IgD-negative memory B cell (primary cell): ENCODE measurements around the gene CISH. TPM values are rescaled to one million over a fixed set of nuclear protein-coding genes. Genes with fewer than 3 reads are reported as not detected.

Experiments
- H3K27ac Mint-ChIP-seq, 3 donors: one replicate each; pipeline ENCODE4 v1.8.0; 2020 to 2022; ENCODE audit warnings: mild to moderate bottlenecking in 3 of 3, mixed read lengths in 3 of 3, moderate library complexity in 1 of 3
- H3K27me3 Mint-ChIP-seq: one replicate; pipeline ENCODE4 v1.8.0; 2021; ENCODE audit warnings: mixed read lengths
- H3K36me3 Mint-ChIP-seq: one replicate; pipeline ENCODE4 v1.8.0; 2020; ENCODE audit warnings: mild to moderate bottlenecking, mixed read lengths
- H3K4me1 Mint-ChIP-seq, 3 donors: one replicate each; pipeline ENCODE4 v1.8.0; 2020 to 2022; ENCODE audit warnings: mixed read lengths in 3 of 3, mild to moderate bottlenecking in 1 of 3
- H3K4me3 Mint-ChIP-seq, 4 donors: one replicate each; pipeline ENCODE4 v1.8.0; 2020 to 2022; ENCODE audit warnings: mild to moderate bottlenecking in 4 of 4, mixed read lengths in 4 of 4, moderate library complexity in 3 of 4
- H3K9me3 Mint-ChIP-seq, 3 donors: one replicate each; pipeline ENCODE4 v1.8.0; 2020 to 2021; ENCODE audit warnings: mixed read lengths in 3 of 3, mild to moderate bottlenecking in 1 of 3
- polyA plus RNA-seq: library from polyadenylated mRNA; unstranded; fragments of 300-500 nt; fragmentation: Illumina TruSeq; gene quantifications from one replicate; pipeline ENCODE4 v1.2.3, GENCODE V29; 2021

The CISH gene
- polyA plus RNA-seq, 1 donor from 2014 or later: 3.1 TPM

GRCh38 chr3:50625231-50626182 is 13.9 kb upstream of the CISH start:
- no peaks in the 10 kb centered on the region for H3K27me3 Mint-ChIP-seq
- no peak overlapping the region for H3K4me3 Mint-ChIP-seq
- peaks cover 7% of the 10 kb centered on the region for H3K36me3 Mint-ChIP-seq
- H3K27ac Mint-ChIP-seq: no peak overlapping the region
- peaks cover 21 to 29% (median 26%) of the 10 kb centered on the region in 3 donors for H3K4me1 Mint-ChIP-seq
- H3K9me3 Mint-ChIP-seq: no peaks in the 10 kb centered on the region

GRCh38 chr3:50624634-50625033 is 13.1 kb upstream of the CISH start:
- Mint-ChIP-seq H3K36me3 (peaks cover 5% of the 10 kb centered on the region), H3K4me3 (no peak overlapping the region), H3K27me3 (no peaks in the 10 kb centered on the region), H3K9me3 (no peaks in the 10 kb centered on the region), H3K27ac (no peak overlapping the region), H3K4me1 (peaks cover 22 to 29% (median 29%) of the 10 kb centered on the region in 3 donors)

GRCh38 chr3:50623840-50624474 is 12.4 kb upstream of the CISH start:
- Mint-ChIP-seq H3K27me3 (no peaks in the 10 kb centered on the region), H3K9me3 (no peaks in the 10 kb centered on the region), H3K36me3 (peaks cover 5% of the 10 kb centered on the region), H3K4me1 (peaks cover 24 to 33% (median 32%) of the 10 kb centered on the region in 3 donors), H3K27ac (peak overlapping the region; percentile 4 to 65 (median 57)), H3K4me3 (peak overlapping the region in 2 of 4 donors; percentile 48 to 89)

DNA sequence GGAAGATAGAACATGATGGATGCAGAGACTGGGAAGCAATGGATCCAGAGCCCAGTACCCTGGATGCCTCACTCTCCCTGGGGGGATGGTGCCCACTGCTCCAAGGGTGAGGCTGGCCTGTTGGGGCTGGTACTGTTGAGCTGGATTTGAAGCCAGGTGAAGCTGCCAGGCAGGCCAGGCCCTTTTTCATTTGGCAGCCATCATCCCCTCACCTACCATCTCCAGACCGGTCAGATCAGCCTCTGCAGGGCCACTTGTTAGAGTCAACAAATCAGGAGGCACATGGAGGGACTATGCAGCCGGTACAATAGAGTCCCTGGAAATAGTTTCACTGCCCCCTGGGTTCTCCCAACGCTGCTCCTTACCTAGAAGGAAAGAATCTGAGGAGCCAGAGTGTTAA is 11.3 kb upstream of the CISH start:
- no peaks in the 10 kb centered on the region for H3K27me3 Mint-ChIP-seq
- H3K27ac Mint-ChIP-seq: no peak overlapping the region
- H3K4me3 Mint-ChIP-seq: no peak overlapping the region

DNA sequence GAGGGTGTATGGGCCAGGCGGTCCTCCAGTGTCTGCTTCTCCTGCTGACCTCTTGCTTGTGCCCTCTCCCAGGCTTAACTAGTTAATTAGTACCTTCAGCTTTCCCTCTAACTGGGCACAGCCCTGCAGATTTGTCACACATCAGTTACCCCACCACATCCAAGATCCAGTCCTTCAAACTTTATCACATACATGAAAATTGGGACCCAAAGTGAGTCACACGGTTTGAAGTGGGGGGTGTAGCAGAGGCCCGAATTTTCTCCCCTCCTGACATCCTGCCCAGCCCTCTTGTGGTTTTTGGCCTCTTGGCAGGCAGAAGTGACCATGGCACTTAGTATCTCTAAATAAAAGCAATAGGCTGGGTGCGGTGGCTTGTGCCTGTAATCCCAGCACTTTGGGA is 9.2 kb upstream of the CISH start:
- Mint-ChIP-seq H3K36me3 (peaks cover 3% of the 10 kb centered on the region), H3K27me3 (no peaks in the 10 kb centered on the region), H3K4me3 (peak overlapping the region in 2 of 4 donors; percentile 49 to 94)

More for the DNA sequence above, 11.3 kb upstream of the CISH start:
- H3K4me1 Mint-ChIP-seq: peaks cover 30 to 35% (median 30%) of the 10 kb centered on the region in 3 donors
- peaks cover 5% of the 10 kb centered on the region for H3K36me3 Mint-ChIP-seq
- H3K9me3 Mint-ChIP-seq: no peaks in the 10 kb centered on the region

DNA sequence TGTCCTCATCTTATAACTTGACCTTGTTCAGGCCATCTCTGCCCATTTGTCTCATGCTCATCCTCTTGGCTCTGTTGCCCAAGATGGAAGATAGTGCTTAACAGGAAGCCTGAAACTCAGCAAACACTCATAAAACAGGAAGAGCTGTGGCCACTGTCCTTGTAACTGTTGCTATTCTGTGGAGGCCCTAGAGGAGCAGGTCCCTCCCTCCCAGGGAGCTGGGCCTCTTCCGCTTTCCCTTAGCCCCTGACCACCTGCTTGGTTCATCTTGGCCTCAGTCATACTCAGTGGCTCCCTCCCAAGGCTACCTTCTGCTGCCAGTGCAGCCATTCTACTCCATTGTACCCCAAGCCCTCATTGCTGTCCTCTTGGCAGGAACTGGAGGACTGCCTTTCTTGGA is 8.8 kb upstream of the CISH start:
- H3K9me3 Mint-ChIP-seq: no peaks in the 10 kb centered on the region
- H3K27me3 Mint-ChIP-seq: no peaks in the 10 kb centered on the region
- H3K27ac Mint-ChIP-seq: peak overlapping the region; percentile 42 to 81 (median 47)
- peaks cover 36 to 42% (median 39%) of the 10 kb centered on the region in 3 donors for H3K4me1 Mint-ChIP-seq
- H3K36me3 Mint-ChIP-seq: peaks cover 3% of the 10 kb centered on the region
- peak overlapping the region in 3 of 4 donors; percentile 25 to 94 (median 52) for H3K4me3 Mint-ChIP-seq

More for the DNA sequence above, 9.2 kb upstream of the CISH start:
- H3K4me1 Mint-ChIP-seq: peaks cover 35 to 40% (median 36%) of the 10 kb centered on the region in 3 donors
- peak overlapping the region in 2 of 3 donors; percentile 42 to 47 for H3K27ac Mint-ChIP-seq
- no peaks in the 10 kb centered on the region for H3K9me3 Mint-ChIP-seq

GRCh38 chr3:50617911-50618481 is 6.4 kb upstream of the CISH start:
- Mint-ChIP-seq H3K9me3 (no peaks in the 10 kb centered on the region), H3K27ac (peak overlapping the region; percentile 63 to 96 (median 89)), H3K36me3 (no peaks in the 10 kb centered on the region), H3K4me1 (peaks cover 28 to 32% (median 31%) of the 10 kb centered on the region in 3 donors), H3K4me3 (peak overlapping the region; percentile 92 to 98 (median 95)), H3K27me3 (no peaks in the 10 kb centered on the region)

DNA sequence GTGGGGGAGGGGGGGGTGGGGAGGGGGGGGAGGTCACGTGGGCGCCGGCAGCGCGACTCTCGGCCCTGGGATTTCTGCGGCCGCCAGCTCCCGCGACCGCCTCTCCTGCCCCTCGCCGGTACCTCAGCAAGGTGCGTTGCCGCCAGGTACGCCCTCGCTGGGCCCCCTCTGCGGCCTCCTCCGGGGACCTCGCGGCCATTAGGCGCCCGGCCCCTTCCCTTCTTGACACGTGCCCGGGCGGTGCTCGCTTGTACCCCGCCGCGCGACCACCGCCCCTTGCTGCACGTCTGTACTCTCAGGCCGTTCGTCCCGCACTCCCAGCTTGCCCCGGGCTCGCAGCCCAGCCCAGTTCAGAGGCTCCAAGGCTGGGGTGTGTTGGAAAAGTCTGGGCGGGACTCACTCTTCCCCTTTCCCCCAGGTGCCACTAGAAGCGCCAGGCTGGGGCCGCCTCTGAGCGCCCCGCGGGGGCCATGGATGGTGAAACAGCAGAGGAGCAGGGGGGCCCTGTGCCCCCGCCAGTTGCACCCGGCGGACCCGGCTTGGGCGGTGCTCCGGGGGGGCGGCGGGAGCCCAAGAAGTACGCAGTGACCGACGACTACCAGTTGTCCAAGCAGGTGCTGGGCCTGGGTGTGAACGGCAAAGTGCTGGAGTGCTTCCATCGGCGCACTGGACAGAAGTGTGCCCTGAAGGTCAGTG is 5.7 kb upstream of the CISH start, which contains the start of gene MAPKAPK3:
Gene MAPKAPK3, plus strand, starts transcription at position 56 of the 696 bp plus-strand sequence. Its CDS starts 415 bp downstream, at position 471.
- H3K36me3 Mint-ChIP-seq: no peaks in the 10 kb centered on the region
- peak within 1 kb of the TSS; percentile 92 to 98 (median 96) for H3K4me3 Mint-ChIP-seq
- no peaks in the 10 kb centered on the region for H3K9me3 Mint-ChIP-seq
- H3K4me1 Mint-ChIP-seq: peaks cover 24 to 35% (median 29%) of the 10 kb centered on the region in 3 donors
- peak within 1 kb of the TSS; percentile 89 to 96 (median 94) for H3K27ac Mint-ChIP-seq
- H3K27me3 Mint-ChIP-seq: no peaks in the 10 kb centered on the region

- no peaks in the 10 kb centered on the region for H3K27me3 Mint-ChIP-seq
- H3K4me3 Mint-ChIP-seq: peak overlapping the region; percentile 83 to 98 (median 96)
- H3K9me3 Mint-ChIP-seq: no peaks in the 10 kb centered on the region
- peak overlapping the region; percentile 89 to 94 (median 91) for H3K27ac Mint-ChIP-seq
- no peaks in the 10 kb centered on the region for H3K36me3 Mint-ChIP-seq
- peaks cover 26 to 36% (median 28%) of the 10 kb centered on the region in 3 donors for H3K4me1 Mint-ChIP-seq
These were observed 5.2 kb upstream of the CISH start for GRCh38 chr3:50616770-50617095.

GRCh38 chr3:50616003-50616769 is 4.6 kb upstream of the CISH start:
- peaks cover 26 to 36% (median 28%) of the 10 kb centered on the region in 3 donors for H3K4me1 Mint-ChIP-seq
- H3K9me3 Mint-ChIP-seq: no peaks in the 10 kb centered on the region
- peak overlapping the region; percentile 83 to 98 (median 96) for H3K4me3 Mint-ChIP-seq
- peak overlapping the region; percentile 89 to 94 (median 91) for H3K27ac Mint-ChIP-seq
- no peaks in the 10 kb centered on the region for H3K27me3 Mint-ChIP-seq
- no peaks in the 10 kb centered on the region for H3K36me3 Mint-ChIP-seq

GRCh38 chr3:50615190-50615589 is 3.6 kb upstream of the CISH start:
- Mint-ChIP-seq H3K27me3 (no peaks in the 10 kb centered on the region), H3K27ac (no peak overlapping the region), H3K36me3 (no peaks in the 10 kb centered on the region), H3K9me3 (no peaks in the 10 kb centered on the region), H3K4me1 (peaks cover 20 to 37% (median 25%) of the 10 kb centered on the region in 3 donors), H3K4me3 (no peak overlapping the region)

GRCh38 chr3:50612970-50613846 is 1.6 kb upstream of the CISH start:
- H3K4me1 Mint-ChIP-seq: peaks cover 13 to 30% (median 22%) of the 10 kb centered on the region in 3 donors
- no peaks in the 10 kb centered on the region for H3K9me3 Mint-ChIP-seq
- H3K27ac Mint-ChIP-seq: peak overlapping the region; percentile 16 to 84 (median 82)
- peak overlapping the region; percentile 88 to 96 (median 92) for H3K4me3 Mint-ChIP-seq
- no peaks in the 10 kb centered on the region for H3K36me3 Mint-ChIP-seq
- H3K27me3 Mint-ChIP-seq: no peaks in the 10 kb centered on the region
